DOHH2 (cell line): Measurements from ENCODE around the gene CREBZF.

Source experiments
- H3F3A ChIP-seq: fragments of 200-600 bp; sonication (generic), shearing (Covaris generic); 2 replicates; pipeline ENCODE4 v1.6.0; 2016; ENCODE audit warnings: antibody characterized with exemption, mild to moderate bottlenecking; ENCODE audit not compliant: control insufficient read depth, insufficient read depth
- H3K27ac ChIP-seq: fragments of 200-600 bp; sonication (generic); 2 replicates; pipeline ENCODE4 v1.5.1; 2014; ENCODE audit warnings: low read depth, mild to moderate bottlenecking, low read length, moderate library complexity
- H3K27me3 ChIP-seq: fragments of 200-600 bp; sonication (generic); 2 replicates; pipeline ENCODE4 v1.6.1; 2014; ENCODE audit warnings: mild to moderate bottlenecking, low read length, mixed read lengths; ENCODE audit not compliant: control insufficient read depth
- H3K36me3 ChIP-seq: fragments of 200-600 bp; sonication (generic); 2 replicates; pipeline ENCODE4 v1.6.1; 2014; ENCODE audit warnings: mild to moderate bottlenecking, low read length, moderate library complexity, mixed read lengths; ENCODE audit not compliant: control insufficient read depth
- H3K4me1 ChIP-seq: fragments of 200-600 bp; sonication (generic); 2 replicates; pipeline ENCODE4 v1.6.1; 2014; ENCODE audit warnings: mild to moderate bottlenecking, low read length, mixed read lengths; ENCODE audit not compliant: control insufficient read depth
- H3K4me2 ChIP-seq: fragments of 200-600 bp; sonication (generic); 2 replicates; pipeline ENCODE4 v1.6.0; 2014; ENCODE audit warnings: mild to moderate bottlenecking, low read length, moderate library complexity
- H3K4me3 ChIP-seq: fragments of 200-600 bp; sonication (generic); 2 replicates; pipeline ENCODE4 v1.5.1; 2014; ENCODE audit warnings: mild to moderate bottlenecking, low read length, mixed read lengths
- H3K79me2 ChIP-seq: fragments of 200-600 bp; sonication (generic); 2 replicates; pipeline ENCODE4 v1.6.1; 2014; ENCODE audit warnings: mild to moderate bottlenecking, low read length, mixed read lengths; ENCODE audit not compliant: control insufficient read depth
- H3K9me2 ChIP-seq: fragments of 200-600 bp; sonication (generic); replicated peaks from 2 replicates; pipeline ENCODE4 v1.6.1; 2014; ENCODE audit warnings: mild to moderate bottlenecking, low read length, mixed read lengths; ENCODE audit not compliant: control insufficient read depth
- H3K9me3 ChIP-seq: fragments of 200-600 bp; sonication (generic); 2 replicates; pipeline ENCODE4 v1.6.1; 2014; ENCODE audit warnings: antibody characterized with exemption, low read length, mixed read lengths; ENCODE audit not compliant: control insufficient read depth, insufficient read depth
- H4K20me1 ChIP-seq: fragments of 200-600 bp; sonication (generic); 2 replicates; pipeline ENCODE4 v1.6.0; 2014; ENCODE audit warnings: low read depth, mild to moderate bottlenecking, antibody characterized with exemption, low read length, moderate library complexity; ENCODE audit not compliant: control insufficient read depth, insufficient read depth
- CTCF ChIP-seq: fragments of 200-600 bp; sonication (generic); IDR thresholded peaks from one replicate; pipeline ENCODE4 v1.5.1; 2014; ENCODE audit warnings: antibody characterized with exemption, mild to moderate bottlenecking, low read depth, low read length; ENCODE audit not compliant: poor library complexity, severe bottlenecking
- EZH2phosphoT487 ChIP-seq: fragments of 200-600 bp; sonication (generic); IDR thresholded peaks from 2 replicates; pipeline ENCODE4 v1.6.1; 2017; ENCODE audit warnings: borderline replicate concordance, mild to moderate bottlenecking, antibody characterized with exemption, low read length, moderate library complexity, mixed read lengths

CREBZF gene

DNA sequence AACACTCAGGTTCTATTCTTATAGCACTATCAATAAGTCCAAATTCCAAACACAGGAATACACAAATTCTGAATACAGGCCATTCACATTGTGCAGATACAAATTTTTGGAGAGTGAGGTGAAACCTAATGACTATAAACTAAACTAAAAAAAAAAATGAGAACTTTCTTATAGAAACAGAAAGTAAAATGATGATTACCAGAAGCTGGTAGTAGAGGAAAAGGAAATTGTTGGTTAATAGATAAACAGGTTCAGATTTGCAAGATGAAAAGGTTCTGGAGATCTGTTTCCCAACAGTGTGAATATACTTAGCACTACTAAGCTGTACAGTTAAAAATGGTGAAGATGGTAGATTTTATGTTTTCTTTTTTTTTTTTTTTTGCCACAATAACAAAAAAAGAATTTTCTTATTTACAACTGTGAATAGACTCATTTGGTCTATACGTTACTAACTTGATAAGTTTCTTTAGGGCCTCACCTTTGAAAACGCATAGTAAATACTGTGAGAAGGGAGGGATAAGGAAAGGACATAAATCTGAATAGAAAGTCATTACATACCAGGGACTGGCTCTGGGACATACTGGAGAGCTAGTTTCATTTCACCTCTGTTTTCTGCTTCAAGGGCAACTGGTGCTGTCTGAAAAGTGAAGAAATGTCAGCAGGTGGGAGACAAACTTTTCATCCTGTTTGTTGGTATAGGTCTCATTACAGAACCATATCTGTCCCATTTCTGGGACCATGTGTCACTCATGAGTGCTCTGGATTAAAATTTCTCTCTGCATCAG, 35.2 kb upstream of the CREBZF start:
- H3F3A ChIP-seq = no peaks in the 10 kb centered on the region
- no peaks in the 10 kb centered on the region for H3K4me1 ChIP-seq
- H3K9me3 ChIP-seq = no peaks in the 10 kb centered on the region
- no peak overlapping the region for H3K4me3 ChIP-seq
- H3K27ac ChIP-seq = no peak overlapping the region
- no peaks in the 10 kb centered on the region for H3K36me3 ChIP-seq
- H3K27me3 ChIP-seq = peaks cover 15% of the 10 kb centered on the region
- TF ChIP-seq EZH2phosphoT487 (no peak), CTCF (no peak)
- H3K9me2 ChIP-seq = no peaks in the 10 kb centered on the region
- H3K79me2 ChIP-seq = no peaks in the 10 kb centered on the region
- no peaks in the 10 kb centered on the region for H4K20me1 ChIP-seq
- no peak overlapping the region for H3K4me2 ChIP-seq

- Histone ChIP-seq H3K4me3 (no peak overlapping the region), H3K9me2 (no peaks in the 10 kb centered on the region), H3K9me3 (no peaks in the 10 kb centered on the region), H3F3A (no peaks in the 10 kb centered on the region), H3K36me3 (no peaks in the 10 kb centered on the region), H3K27me3 (peaks cover 9% of the 10 kb centered on the region), H3K4me1 (no peaks in the 10 kb centered on the region), H3K27ac (no peak overlapping the region), H3K4me2 (no peak overlapping the region), H4K20me1 (no peaks in the 10 kb centered on the region), H3K79me2 (no peaks in the 10 kb centered on the region)
- no peak for TF ChIP-seq EZH2phosphoT487
- no peak for TF ChIP-seq CTCF
These were observed 33.3 kb upstream of the CREBZF start for GRCh38 chr11:85698195-85698594.

DNA sequence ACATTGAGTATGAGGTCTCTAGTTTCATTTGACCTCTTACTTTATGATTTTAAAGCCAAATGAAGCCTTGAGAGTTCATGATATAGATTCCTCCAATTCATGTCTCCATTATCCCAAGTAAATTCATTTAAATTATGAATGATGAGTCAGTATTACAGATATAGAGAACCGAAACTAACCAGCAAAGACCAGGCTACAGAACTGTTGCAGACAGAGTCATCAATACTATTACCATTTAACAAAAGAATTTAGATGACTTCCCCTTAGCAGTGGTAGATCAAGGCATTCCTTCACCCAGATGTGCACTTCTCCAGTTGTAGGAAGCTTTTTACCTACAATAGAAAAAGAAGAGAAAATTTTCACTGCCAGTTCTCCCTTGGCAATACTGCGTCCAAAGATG, 32.8 kb upstream of the CREBZF start:
- Histone ChIP-seq H3K79me2 (no peaks in the 10 kb centered on the region), H3K27me3 (peaks cover 8% of the 10 kb centered on the region; the same call in 1 of the 2 replicates), H4K20me1 (no peaks in the 10 kb centered on the region), H3K9me3 (no peaks in the 10 kb centered on the region), H3K4me3 (no peak overlapping the region), H3K4me2 (no peak overlapping the region), H3K9me2 (no peaks in the 10 kb centered on the region), H3K4me1 (no peaks in the 10 kb centered on the region), H3K36me3 (no peaks in the 10 kb centered on the region), H3K27ac (no peak overlapping the region), H3F3A (no peaks in the 10 kb centered on the region)
- TF ChIP-seq EZH2phosphoT487 (no peak), CTCF (no peak)
